HL-60/S4 treated with phorbol 12-myristate 13-acetate at 8.2 ng/mL for 4 days and 3 days (cell line): ENCODE results near the gene RFTN1.

Experiments
- in situ Hi-C: fragments of 300-500 bp; cut with MboI; formaldehyde crosslinking; loops from 2 replicates; pipeline ENCODE4 v1.15.0; 2022; ENCODE audit warnings: low sequenced_read_pairs

The RFTN1 gene

DNA sequence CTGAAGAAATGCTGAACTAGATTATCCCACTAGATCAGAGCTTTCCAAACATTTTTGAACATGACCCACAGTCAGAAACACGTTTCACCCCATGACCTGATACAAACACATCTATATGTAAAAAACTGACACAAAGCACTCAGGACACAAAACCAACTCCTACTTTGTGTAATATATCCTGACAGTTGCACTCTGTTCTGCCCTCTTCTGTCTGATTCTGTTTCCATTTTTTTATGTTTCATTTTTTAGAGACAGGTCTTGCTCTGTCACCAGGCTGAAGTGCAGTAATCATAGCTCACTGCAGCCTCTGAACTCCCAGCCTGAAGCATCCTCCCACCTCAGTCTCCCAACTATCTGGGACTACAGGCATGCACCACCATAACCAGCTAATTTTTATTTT is 15.8 kb upstream of the RFTN1 start:
- in situ Hi-C loops: no loop called here

DNA sequence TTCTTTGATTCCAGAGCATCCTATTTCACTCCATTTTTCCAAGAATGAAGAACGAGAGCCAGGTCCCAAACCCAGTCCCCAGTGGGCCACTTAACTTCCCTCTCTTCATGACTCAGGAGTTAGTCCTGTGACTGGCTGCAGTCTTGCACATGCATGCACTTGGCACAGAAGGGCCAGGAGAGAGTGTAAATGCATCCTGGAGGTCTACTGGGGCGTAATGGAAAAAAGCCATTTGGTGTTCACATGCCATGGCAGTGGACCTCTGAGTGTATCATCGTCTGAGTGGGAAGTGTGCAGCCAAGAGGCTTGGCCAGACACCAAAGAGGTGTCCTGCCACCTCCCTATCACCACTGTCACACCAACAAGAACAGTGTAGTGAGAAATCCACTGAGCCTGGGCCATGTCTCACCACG is 15.1 kb upstream of the RFTN1 start:
- in situ Hi-C loops: no loop called here

DNA sequence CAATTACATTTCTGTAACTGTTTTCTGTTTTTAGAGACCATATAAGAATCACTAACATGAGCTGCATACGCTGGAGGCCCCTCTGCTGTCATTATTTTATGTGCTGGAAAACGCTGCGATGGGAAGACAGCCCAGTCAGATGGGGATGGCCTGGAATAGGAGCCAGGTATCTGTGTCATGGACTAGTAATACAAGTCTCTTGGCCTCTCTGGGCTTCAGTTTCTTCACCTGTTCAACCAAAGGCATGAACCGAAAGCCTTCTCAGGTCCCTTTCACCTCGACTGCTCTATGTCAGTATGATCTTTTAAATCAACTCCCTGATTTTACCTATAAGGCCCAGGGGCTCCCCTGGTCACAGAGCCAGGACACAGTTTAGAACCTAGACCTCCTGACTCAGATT is 14.6 kb upstream of the RFTN1 start:
- in situ Hi-C loops: no loop called here

DNA sequence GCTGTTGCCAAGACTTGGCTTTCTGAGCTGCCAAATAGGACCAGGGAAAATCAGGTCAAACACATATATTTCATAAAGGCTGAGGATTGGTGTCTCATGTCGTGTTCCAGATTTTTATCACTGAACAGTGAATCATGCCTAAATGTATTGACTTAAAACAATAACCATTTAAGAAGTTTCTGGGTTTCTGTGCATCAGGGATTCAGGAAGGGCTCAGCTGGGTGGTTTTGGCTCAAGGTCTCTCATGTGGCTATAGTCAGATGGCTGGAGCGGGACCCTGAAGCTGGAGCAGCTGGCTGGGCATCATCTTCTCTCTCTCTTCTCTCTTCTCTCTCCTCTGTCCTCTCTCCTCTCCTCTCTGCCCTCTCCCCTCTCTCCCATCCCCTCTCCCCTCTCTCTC is 10.7 kb upstream of the RFTN1 start:
- in situ Hi-C loops: no loop called here

DNA sequence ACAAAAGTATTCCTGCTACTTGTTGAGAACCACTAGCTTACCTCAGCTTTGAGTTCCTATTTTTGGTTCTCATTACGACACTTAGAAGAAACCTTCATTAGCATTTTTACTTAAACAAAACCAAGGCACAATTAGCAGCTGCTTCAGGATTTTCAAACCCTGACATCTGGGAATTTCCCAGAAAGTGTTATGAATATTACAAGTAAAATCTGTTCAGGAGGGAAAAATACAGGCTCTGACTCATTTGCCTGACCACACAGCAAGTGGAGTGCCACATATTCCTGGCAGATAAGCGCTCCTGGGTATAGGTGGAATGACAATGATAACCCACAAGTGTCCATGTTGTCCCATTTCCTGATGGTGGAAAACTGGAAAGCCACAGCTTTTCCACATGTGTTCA is 10.3 kb upstream of the RFTN1 start:
- in situ Hi-C loops: no loop called here

DNA sequence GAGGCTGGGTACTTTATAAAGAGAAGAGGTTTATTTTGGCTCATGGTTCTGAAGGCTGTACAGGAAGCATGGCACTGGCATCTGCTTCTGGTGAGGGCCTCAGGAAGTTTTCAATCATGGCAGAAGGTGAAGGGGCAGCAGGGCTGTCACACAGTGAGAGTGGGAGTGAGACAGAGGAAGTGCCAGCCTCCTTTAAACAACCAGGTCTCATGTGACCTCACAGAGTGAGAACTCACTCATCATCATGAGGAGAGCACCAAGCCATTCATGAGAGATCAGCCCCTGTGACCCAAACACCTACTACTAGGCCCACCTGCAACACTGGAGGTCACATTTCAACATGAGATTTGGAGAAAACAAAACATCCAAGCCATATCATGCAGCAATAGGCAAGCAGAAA is 9.3 kb upstream of the RFTN1 start:
- in situ Hi-C loops: no loop called here

DNA sequence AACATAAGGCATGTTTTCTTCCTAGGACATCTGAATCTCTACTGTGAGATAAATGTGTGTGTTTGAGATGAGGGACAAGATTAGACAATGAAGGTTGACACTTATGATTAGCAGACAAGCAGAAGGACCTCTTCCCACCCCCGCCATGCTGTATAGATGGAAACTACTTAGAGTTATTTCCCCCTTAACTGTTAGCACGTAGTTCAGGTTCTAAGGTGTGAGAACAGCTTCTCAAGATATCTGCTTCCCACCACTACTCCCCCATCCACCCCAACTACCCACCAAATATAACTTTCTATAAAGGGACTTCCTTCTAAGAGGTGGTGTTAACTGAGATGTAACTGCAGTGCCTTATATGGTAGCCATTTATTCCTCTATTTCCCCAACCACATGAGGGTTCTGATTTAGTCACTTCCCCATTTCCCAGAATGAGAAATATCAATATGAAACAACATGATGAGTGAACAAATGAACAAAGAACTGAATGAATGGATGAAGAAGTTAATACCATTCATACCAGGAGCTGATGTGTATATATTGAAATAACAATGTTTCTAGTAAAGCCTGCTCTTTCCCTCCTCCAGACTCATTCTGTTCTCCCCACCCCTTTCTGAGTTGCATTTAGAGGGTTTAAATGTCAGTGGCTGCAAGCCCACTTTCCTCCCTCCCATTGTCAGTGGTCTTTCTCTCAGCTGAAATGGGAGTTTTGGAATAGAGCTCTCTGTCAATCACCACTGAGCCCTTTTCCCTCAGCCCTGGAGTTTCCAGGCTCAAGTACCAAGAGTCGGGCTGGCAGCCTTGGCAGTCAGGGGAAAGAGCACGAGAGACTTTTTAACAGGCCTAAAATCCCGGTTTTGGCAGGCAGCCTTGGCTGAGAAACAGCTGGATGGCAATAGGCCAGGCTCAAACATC is 7.7 kb upstream of the RFTN1 start:
- in situ Hi-C loops: no loop called here

DNA sequence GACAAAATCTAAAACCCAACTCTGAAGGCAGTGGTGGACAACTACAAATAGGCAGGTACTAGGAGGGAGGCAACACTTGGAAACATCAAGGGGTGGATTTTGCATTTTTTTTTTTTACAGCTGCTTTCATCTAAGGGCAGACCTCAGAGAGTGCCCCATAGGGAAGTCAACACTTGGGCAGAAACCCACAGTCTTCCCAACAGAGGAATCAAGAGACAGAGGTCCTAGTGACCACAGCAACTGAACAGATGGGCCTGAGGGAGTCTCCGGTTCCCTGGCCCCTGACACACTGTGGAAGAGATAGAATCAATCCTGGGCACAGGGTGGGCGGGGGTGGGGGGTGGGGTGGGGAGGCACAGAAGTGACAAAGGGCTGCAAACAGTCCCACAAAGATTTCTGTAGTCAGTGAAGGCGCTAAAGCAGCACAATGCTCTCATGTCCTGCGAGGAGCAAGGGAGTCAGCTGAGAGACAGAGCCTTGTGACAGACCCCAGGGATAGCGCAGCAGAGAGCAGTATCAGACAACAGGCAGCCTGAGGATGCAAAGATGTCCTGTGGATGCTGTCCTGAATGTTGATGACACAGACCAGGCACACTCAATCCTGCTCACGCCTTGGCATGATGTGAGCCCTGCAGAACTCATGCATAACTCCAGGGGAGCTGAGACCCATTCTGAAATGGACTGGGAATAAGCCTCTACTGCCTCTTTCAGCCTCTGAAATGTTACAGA is 6.9 kb upstream of the RFTN1 start:
- in situ Hi-C loops: no loop called here

DNA sequence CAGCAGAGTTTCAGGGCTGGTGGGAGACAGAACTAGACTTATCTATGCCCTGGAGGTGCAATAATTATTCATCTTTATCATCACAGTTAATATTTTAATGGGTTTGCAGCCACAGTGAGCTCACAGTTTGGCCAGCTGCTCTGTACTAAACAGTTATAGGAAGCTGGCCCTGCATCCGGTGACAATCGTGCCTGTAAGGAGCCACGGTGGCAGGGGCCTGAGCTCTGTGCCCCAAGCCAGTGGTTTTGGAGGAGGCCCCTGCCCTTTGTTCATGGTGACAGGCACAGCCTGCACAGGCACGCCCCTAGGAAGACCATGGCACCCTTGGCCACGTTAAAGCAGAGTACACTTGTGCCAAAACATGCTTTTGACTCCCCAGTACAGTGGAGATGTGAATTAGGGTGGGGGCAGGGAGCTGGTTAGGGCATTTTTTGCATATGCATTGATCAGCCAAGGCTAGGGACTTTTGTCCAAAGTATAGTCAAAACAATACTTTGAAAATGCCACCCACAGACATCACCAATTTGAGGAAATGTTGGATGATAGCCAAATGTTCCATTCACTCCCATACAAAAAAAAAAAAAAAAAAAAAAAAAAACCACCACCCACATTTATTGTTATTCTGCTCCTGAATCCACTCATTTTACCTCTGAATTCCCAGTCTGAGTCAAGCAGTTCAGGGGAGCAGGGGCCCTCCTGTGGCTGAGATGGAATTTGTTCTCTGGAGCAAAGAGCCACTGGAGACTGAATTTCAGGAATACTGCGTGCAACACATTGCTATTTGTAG is 3.4 kb upstream of the RFTN1 start:
- in situ Hi-C loops: no loop called here

DNA sequence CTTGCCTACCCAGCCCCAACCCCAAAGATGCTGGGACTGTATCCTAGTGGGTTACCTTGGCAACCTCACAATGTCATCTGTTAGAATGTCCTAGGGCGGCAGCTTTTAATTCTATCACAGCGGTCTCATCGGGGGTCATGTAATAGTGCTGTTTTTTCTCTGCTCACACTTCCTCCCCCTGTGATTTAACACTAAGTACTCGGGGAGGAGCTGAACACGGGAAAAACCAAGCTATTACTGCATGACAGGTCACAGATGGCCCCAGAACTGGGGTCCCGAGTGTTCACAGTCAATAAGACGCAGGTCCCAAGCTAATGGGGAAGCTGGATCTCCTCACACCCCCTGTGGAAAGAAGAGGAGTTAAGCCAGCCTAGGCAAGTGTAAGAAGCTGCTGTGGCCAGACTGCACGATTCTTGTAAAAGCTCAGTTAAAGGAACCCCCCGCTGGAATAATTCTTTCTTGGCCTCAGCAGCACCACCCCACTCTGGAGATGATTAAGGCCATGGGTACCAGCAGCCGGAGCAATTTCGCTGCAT is 2.5 kb upstream of the RFTN1 start:
- in situ Hi-C loops: no loop called here

DNA sequence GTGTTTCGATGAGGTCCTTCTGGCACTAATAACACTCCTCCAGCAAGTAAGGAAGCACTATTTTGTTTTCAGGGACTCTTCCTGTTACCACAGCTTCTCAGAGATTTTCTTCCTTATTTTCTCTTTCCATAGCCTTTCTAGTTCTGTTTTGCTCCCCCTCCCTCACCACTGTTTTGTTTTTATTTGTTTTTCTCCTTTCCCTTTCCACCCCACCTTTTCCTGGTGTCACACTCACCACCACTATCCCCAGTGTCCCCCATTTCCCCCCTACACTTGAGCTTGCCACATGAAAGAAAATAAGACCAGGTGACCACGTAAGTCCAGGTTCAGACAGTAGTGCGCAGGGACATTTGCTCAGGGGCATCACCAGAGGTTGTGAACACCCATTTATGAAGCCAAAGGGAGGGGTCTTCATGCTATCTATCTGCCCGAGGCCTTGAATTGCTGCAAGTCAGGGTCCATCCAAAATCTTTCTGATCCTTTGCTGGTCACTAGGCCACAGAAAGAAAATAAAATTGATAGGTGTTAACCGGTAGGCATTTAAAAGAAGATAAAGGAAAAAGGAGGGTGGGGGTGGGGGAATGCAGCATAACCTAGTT is 1.4 kb upstream of the RFTN1 start:
- in situ Hi-C loops: no loop called here

DNA sequence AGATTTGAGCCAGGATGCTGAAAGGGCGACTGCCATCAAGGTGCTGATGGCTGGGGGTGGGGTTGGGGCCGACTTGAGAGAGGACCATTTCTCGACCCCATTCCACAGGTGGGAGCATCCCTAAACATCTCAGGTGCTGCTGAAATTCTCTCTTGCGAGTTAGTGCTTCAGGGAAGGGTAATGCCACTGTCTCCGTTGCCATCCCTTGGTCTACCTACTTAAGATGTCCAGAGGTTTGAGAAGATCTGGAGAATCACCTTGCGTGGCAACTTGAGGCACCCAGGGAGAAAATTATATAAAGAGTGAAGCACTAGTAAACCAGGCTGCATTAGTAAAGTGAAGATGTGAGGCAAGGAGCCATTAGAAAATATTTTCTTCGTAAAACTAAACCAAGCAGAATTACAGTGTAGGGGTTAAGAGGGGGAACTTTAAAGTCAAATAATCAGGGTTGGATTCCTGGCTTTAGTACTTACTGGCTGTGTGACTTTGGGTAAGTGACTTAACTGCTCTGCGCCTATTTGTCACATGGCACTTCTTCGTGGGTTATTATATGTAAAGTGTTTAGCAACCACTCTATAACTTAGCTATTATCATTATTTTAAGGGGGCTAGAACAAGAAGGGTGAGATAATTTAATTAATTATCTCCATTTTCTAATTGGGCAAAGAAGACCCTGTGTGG is 662 bp upstream of the RFTN1 start:
- in situ Hi-C loops: no loop called here

DNA sequence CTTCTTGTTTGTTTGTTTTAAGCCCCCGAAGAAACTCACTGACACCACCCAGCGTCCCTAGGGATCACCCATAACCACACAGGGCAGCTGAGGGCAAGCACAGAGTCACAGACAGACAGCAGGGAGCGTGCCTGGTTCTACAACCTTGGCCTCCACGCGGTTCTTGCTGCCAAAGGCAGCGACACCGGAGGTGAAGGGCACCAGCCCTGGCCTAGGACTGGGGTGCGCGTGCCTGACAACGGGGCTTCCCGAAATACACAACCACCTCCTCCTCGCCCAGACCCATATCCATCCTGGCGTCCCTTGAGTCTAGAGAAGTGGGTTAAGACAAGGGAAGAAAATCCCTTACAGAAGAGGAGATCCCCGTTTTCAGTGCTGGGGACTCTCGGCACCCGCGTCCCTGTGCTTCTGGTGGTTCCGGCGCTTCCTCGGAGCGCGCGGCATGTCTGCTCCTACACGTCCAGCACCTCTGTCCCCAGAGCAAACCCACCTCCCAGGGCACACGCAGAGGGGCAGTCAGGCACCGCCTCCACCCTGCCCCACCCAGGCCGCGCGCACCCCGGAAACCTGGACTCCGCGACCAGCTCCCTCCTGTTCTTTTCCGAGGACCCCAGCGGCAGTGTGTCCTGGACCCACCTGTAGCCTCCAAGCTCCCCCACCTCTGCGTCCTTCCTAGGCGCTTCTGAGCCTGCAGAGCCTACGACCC is 911 bp downstream of the RFTN1 start:
- in situ Hi-C loops: no loop called here

DNA sequence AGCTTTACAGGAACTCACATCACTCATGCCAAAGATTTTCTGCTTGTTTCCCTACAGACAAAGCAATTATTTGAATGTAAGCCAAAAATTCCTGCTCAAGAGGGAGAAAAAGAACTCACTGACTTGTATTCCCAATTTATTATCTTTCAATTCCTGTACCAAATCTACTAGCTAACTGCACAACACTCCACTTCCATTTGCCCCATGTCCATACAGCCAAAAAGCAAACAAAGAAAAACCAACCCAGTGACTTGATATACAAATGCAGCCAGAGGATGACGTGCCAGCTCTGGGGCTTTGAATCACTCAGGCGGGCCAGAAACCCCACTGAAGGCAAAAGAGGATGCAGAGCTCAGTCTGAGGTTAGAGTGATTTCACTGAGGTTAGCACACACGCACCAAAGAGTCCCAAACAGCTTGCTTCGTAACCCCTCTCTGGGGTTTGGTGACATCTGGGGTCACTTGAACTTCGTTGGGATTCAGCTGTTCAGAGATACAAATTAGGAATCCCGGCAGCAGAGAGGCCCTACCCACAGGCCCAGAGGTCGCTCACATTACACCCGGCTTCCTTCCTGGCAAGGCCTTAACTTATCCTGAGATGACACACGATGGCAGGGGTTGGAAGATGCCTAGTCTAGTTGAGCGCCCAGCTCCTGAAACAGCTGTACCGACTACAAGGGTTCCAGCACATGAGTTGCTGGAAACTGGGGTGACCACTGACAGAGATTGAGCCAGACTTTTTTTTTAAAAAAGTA is 1.6 kb downstream of the RFTN1 start:
- in situ Hi-C loops: no loop called here

DNA sequence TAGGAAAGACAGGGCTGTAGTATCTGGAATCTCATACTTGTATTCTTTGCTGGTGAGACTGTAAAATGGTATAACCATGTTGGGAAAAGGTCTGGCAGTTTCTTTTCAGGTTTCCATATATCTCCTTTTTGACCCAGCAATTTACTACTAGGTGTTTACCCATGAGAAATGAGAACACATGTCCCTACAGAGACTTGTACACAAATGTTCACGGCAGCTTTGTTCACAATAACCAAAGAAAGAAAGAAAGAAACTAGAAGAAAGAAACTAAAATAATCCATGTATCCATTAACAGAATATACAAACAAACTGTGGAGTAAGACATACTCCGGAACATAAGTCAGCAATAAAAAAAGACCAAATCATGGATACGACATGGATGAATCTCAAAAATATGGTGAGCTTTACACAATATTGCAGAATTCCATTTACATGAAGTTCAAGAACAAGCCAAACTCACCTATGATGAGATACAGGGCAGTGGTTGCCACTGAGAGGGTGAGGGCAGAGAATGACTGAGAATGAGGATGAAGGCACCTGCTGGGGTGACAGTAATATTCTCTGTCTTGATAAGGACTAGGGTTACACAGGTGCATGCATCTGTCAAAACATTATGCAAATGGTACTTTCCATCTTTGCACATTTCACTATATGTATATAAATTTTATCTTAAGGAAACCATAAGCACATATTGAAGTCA is 2.7 kb downstream of the RFTN1 start:
- in situ Hi-C loops: no loop called here

DNA sequence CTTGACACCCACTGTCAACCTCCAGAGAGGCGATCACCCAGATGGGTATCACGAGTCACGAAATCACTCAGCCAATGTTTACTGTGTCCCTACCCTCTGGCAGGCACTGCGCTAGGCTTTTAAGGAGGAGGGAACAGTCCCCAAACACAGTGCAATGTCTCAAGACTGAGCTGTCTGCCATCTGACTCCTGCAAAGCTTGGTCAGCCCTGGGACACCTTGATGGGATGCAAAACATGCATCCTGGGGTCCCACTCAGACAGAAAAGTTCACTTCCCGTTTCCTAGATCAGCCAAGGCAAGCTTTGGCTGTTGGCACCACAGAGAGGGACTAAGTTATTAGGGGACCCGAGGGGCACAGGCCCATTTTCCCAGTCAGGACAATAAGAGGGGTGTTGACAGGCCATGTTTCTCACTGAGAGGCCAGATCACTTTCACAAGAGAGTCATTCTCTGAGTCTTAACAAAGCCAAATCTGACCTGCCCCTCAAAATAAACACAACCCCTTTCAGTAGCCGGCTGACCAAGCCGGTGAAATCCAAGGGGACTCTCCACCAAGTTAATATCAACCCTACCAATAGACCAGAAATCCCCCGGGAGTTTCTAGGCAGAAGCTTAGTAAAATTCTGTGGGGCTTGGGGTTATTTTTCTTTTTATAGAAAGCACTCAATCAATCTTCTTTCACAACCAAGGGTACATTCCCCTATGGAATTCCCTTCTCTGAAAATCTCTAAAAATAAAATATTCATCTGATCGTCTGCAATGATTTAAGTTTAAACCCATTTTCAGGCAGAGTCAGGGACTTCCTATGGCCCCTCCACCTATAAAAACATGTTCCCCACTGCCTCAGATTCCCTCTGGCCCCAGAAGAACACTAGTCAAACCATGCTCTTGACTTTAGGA is 3.5 kb downstream of the RFTN1 start:
- in situ Hi-C loops: no loop called here

DNA sequence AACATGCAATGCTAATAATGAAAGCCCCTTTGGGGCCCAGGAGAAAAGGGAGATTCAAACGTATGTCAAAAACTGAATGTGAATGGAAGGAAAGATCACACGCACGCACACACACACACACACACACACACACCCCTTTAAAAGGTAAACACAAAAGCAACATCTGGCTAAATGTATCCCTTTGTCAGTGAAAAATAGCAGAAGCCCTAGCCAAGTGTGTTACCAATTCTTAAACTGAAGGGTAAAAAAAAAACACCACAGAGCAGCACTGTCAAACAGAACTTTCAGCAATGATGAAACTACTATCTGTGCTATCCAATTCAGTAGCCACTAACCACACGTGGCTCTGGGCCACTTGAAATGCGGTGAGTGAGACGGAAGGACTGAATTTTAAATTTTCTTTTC is 4.9 kb downstream of the RFTN1 start:
- in situ Hi-C loops: no loop called here
